Vagina (tissue), 2 donors: ENCODE results near the gene FAM151B. TPM values are rescaled to one million over a fixed set of nuclear protein-coding genes. Genes with fewer than 3 reads are reported as not detected.

Source experiments
- DNase-seq, 2 donors: peaks; one replicate each; pipeline ENCODE4 v3.0.0-alpha.2; 2017; ENCODE audit errors: extremely low spot score in 2 of 2
- H3K27ac ChIP-seq: fragments of 200-600 bp; sonication (generic); one replicate; pipeline ENCODE4 v1.5.1; 2019
- H3K27me3 ChIP-seq: fragments of 200-600 bp; sonication (generic); one replicate; pipeline ENCODE4 v1.5.1; 2019
- H3K36me3 ChIP-seq, 2 donors: fragments of 200-600 bp; sonication (generic); one replicate each; pipeline ENCODE4 v1.5.1; 2017 to 2019
- H3K4me1 ChIP-seq: fragments of 200-600 bp; sonication (generic); one replicate; pipeline ENCODE4 v1.5.1; 2019
- H3K4me3 ChIP-seq, 2 donors: fragments of 200-600 bp; sonication (generic); 1 replicate in 1 of 2; 2 replicates in 1 of 2; pipeline ENCODE4 v1.5.1; 2016 to 2019
- H3K9me3 ChIP-seq: fragments of 200-600 bp; sonication (generic); one replicate; pipeline ENCODE4 v1.5.1; 2019
- POLR2A ChIP-seq, 2 donors: fragments of 450-650 bp; IDR thresholded peaks; one replicate each; pipeline ENCODE4 v1.6.1; 2017; ENCODE audit warnings: antibody characterized with exemption in 2 of 2, mild to moderate bottlenecking in 2 of 2, moderate library complexity in 2 of 2
- POLR2AphosphoS5 ChIP-seq, 2 donors: sonication (generic); formaldehyde crosslinking; IDR thresholded peaks; one replicate each; pipeline ENCODE4 v1.9.0; 2017; ENCODE audit warnings: antibody characterized with exemption in 2 of 2, mild to moderate bottlenecking in 2 of 2, low read depth in 1 of 2; ENCODE audit not compliant: insufficient read depth in 1 of 2
- intact Hi-C: fragments of 100-400 bp; cut with DNase I; formaldehyde crosslinking; loops from one replicate; pipeline ENCODE4 v1.15.1; 2023
- total RNA-seq: library from RNA; depleted of rRNA; stranded (reverse); fragments of >200 nt; gene quantifications from one replicate; pipeline ENCODE4 v1.2.3, GENCODE V29; 2016
- TF ChIP-seq, protein P1 (sequence below), 3 experiments: fragments of 450-650 bp in 2 of 3; fragments of 200-600 bp in 1 of 3; sonication (generic) in 1 of 3; IDR thresholded peaks; one replicate each; pipeline ENCODE4 v1.5.1; 2017 to 2019; ENCODE audit warnings: antibody characterized with exemption in 3 of 3, mild to moderate bottlenecking in 2 of 3, moderate library complexity in 2 of 3

Gene FAM151B
- total RNA-seq, 1 donor from 2014 or later = 0.98 TPM

DNA sequence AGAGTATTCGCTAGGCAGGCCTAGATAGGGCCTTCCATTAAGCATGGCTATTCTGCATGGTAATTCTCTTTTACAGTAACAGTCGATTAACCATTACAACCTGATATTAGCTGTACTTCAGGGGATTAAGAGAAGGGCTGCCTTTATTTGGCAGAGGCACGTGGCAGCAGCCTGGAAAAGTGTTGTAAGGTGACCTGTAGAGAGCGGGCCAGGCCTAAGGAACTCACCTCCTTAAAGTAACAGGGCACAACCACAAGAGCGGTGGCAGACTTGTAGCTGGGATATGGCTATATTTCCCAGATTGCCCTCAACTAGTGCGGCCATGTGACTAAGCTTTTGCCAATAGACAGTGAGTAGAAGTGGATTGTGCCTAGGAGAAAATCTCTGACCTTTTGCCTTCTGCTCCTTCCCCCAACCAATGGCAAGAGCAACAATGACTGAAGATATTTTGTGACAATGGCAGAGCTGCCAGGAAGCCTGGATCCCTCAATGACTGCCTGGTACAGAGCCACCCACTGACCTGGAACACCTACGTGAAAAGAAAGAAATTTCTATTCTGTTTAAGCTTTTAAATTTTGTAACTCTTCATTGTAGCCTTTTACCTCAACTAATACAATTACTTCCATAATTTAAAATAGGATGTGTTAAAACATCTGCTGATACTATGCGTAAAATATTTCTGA, 101.1 kb downstream of the FAM151B start:
- DNase-seq = no peak
- Histone ChIP-seq H3K4me1 (no peaks in the 10 kb centered on the region), H3K27me3 (no peaks in the 10 kb centered on the region), H3K27ac (no peak overlapping the region), H3K36me3 (no peaks in the 10 kb centered on the region), H3K9me3 (no peaks in the 10 kb centered on the region), H3K4me3 (no peak overlapping the region)
- intact Hi-C loops = no loop called here
- no peak for TF ChIP-seq POLR2A (IDR thresholded peaks at IDR 0.05)
- TF ChIP-seq POLR2AphosphoS5 (IDR thresholded peaks at IDR 0.05; ENCODE audit: insufficient read depth in 1 of 2, low read depth in 1 of 2) = no peak
- TF ChIP-seq, protein P1, sequence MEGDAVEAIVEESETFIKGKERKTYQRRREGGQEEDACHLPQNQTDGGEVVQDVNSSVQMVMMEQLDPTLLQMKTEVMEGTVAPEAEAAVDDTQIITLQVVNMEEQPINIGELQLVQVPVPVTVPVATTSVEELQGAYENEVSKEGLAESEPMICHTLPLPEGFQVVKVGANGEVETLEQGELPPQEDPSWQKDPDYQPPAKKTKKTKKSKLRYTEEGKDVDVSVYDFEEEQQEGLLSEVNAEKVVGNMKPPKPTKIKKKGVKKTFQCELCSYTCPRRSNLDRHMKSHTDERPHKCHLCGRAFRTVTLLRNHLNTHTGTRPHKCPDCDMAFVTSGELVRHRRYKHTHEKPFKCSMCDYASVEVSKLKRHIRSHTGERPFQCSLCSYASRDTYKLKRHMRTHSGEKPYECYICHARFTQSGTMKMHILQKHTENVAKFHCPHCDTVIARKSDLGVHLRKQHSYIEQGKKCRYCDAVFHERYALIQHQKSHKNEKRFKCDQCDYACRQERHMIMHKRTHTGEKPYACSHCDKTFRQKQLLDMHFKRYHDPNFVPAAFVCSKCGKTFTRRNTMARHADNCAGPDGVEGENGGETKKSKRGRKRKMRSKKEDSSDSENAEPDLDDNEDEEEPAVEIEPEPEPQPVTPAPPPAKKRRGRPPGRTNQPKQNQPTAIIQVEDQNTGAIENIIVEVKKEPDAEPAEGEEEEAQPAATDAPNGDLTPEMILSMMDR (IDR thresholded peaks at IDR 0.05) = no peak

DNA sequence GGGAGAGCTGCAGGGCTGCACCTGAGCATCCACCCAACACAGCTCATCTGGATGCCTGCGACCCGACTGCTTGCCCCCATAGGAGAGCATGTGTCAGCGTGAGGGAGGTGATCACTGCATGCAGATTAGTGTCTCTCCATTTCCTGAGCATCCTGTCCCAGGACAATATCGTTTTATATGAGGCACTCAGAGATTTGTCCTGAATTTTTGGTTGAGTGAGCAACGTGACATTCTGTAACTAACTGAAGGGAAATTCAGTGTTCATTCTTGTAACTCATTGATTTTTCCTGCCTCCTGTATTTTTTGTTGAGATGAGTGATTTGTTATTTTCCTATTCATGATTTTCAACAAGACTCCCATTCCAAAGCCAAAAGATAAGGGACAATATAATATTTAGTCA, 102.9 kb downstream of the FAM151B start:
- TF ChIP-seq, protein P1 (IDR thresholded peaks at IDR 0.05) = no peak
- no peak for TF ChIP-seq POLR2AphosphoS5 (IDR thresholded peaks at IDR 0.05; ENCODE audit: insufficient read depth in 1 of 2, low read depth in 1 of 2)
- TF ChIP-seq POLR2A (IDR thresholded peaks at IDR 0.05) = no peak
- no peak for DNase-seq
- intact Hi-C loops = no loop called here

DNA sequence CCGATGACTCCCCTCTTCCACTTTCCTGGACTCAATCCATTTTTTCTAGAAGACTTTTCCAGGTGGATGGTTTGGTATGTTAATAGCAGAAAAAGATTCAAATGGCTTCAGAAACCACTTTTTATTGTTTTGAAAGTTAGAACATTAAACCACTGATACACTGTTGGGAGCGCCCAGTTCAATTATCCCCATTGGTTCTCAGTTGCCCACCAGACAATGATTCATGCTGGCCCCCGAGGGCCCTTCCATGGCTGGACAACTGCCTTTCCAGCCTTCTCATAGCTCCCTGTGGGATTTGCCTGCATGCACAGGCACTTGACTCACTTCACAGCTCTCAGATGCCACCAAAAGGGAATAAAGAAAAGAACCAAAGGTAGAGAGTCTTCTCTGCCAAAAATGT, 103.5 kb downstream of the FAM151B start:
- Histone ChIP-seq H3K27me3 (no peaks in the 10 kb centered on the region), H3K36me3 (no peaks in the 10 kb centered on the region), H3K27ac (no peak overlapping the region), H3K9me3 (no peaks in the 10 kb centered on the region), H3K4me3 (no peak overlapping the region), H3K4me1 (no peaks in the 10 kb centered on the region)
- TF ChIP-seq, protein P1 (IDR thresholded peaks at IDR 0.05) = no peak
- TF ChIP-seq POLR2A (IDR thresholded peaks at IDR 0.05) (no peak), POLR2AphosphoS5 (IDR thresholded peaks at IDR 0.05; ENCODE audit: insufficient read depth in 1 of 2, low read depth in 1 of 2) (no peak)
- intact Hi-C loops = no loop called here
- no peak for DNase-seq

More for the DNA sequence above, 102.9 kb downstream of the FAM151B start:
- Histone ChIP-seq H3K9me3 (no peaks in the 10 kb centered on the region), H3K27ac (no peak overlapping the region), H3K27me3 (no peaks in the 10 kb centered on the region), H3K4me3 (no peak overlapping the region), H3K4me1 (no peaks in the 10 kb centered on the region), H3K36me3 (no peaks in the 10 kb centered on the region)

DNA sequence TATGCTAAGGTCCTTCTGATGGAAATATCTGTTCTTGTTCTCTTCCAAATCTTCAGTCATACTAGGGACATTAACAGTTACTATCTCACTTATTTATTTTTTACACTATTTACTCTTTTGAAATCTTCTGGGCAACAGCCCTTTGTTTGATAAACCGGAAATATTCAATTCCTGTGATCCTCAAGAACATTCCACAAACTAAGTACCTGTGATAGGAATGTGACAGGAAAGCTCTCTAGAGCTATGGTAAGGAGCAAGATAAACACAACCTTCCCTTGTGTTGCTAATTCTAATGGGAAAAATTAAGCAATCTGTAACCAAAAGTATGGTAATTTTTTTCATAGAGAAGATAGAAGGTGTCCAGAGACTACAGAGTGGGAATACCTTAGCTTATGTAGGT, 104.2 kb downstream of the FAM151B start:
- no peak for DNase-seq
- no peaks in the 10 kb centered on the region for H3K4me1 ChIP-seq
- intact Hi-C loops = no loop called here
- TF ChIP-seq POLR2A (IDR thresholded peaks at IDR 0.05) = no peak
- no peak for TF ChIP-seq POLR2AphosphoS5 (IDR thresholded peaks at IDR 0.05; ENCODE audit: insufficient read depth in 1 of 2, low read depth in 1 of 2)
- TF ChIP-seq, protein P1 (IDR thresholded peaks at IDR 0.05) = no peak
- no peak overlapping the region for H3K27ac ChIP-seq
- H3K9me3 ChIP-seq = no peaks in the 10 kb centered on the region
- no peaks in the 10 kb centered on the region for H3K36me3 ChIP-seq
- H3K4me3 ChIP-seq = no peak overlapping the region
- H3K27me3 ChIP-seq = no peaks in the 10 kb centered on the region

Other genes starting within 250 kb of the FAM151B start
- 35.6 TPM for gene SERINC5, start 232.1 kb upstream of the FAM151B start, total RNA-seq
- not detected for gene SPZ1, start 168.1 kb upstream of the FAM151B start, total RNA-seq
- gene ZFYVE16, start 80.0 kb upstream of the FAM151B start, total RNA-seq = 28.2 TPM
- gene ANKRD34B, start 82.2 kb downstream of the FAM151B start, total RNA-seq = not detected
- 30.0 TPM for gene MSH3, start 166.6 kb downstream of the FAM151B start, total RNA-seq
- 6.6 TPM for gene DHFR, start 166.9 kb downstream of the FAM151B start, total RNA-seq